ENCODE measurements around the gene GAREM2.

GRCh38 chr2:26141145-26141769, 31.6 kb upstream of the GAREM2 start:
- TF ChIP-seq TAF1 (IDR thresholded peaks at IDR 0.05; ENCODE audit: borderline replicate concordance, low read depth, low read length) = no peak
- no peak for TF ChIP-seq POLR2AphosphoS5 (IDR thresholded peaks at IDR 0.05; ENCODE audit: low read depth, low read length)
- TF ChIP-seq POLR2A (IDR thresholded peaks at IDR 0.05; ENCODE audit: low read depth, low read length) = no peak

All from GM12892 (cell line).